Measurements from ENCODE around the gene SLC25A51.

GRCh38 chr9:37919956-37920335 lies 16.0 kb upstream of the SLC25A51 start:
- TF ChIP-seq POLR2A (IDR thresholded peaks at IDR 0.05; ENCODE audit: low read depth, low read length) (no peak), TAF1 (IDR thresholded peaks at IDR 0.05; ENCODE audit: low read depth, low read length) (no peak), POLR2AphosphoS5 (IDR thresholded peaks at IDR 0.05; ENCODE audit: low read depth, low read length) (no peak)

Data from GM12891 (cell line).